GM18505 (cell line): ENCODE results near the gene DMAC2L.
A peak's percentile ranks its signal among the peaks of the same experiment; 100 is the strongest.

ENCODE experiments used
- ATAC-seq: cut with Tn5 transposase; IDR thresholded peaks from one replicate; pipeline ENCODE4 v1.9.1; 2021; ENCODE audit not compliant: unreplicated experiment
- POLR2A ChIP-seq: IDR thresholded peaks from 4 replicates; pipeline ENCODE4 v1.6.1; 2011; ENCODE audit warnings: borderline replicate concordance; ENCODE audit not compliant: insufficient read depth, insufficient read length; ENCODE audit errors: extremely low read depth

The DMAC2L gene, protein sequence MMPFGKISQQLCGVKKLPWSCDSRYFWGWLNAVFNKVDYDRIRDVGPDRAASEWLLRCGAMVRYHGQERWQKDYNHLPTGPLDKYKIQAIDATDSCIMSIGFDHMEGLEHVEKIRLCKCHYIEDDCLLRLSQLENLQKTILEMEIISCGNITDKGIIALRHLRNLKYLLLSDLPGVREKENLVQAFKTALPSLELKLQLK

DNA sequence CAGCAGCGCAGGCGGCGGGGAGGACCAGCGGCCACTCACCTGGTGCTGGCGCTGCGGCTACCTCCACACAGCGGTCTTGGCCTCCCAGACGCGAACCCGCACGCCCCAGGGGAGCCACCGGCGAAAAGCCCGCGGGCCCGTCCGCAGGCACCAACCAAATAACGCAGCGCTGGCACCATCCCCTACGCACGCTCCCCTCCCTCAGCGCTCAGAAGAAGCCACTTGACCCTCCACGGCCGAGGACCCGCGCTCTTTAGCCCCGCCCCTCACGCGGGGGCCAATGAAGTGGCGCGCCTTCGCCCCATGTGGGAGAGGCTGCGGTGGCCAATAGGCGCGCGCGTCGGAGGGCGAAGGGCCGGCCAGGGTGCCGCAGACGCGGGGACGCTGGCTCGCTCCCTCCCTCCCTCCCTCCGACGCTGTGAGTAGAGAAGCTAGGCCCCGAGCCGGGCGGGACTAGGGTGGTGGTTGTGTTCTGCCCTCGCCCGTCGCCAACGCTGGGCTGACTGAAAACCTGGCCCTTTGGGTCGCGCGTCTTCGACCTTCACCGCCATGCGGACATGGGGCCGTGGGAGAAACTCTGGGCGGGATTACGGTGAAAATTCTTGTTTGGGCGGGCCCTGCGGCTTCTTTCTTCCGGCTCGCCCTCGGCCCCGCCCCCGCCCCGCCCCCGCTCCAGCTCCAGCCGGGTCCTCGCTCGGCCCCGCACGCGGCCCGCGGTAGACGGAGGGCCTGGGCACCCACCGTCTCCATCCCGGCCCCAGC lies at the start of gene DMAC2L, which contains the start of gene L2HGDH:
TSS of gene DMAC2L (plus strand) at position 353 of the 762 bp plus-strand sequence. CDS start 9,164 bp downstream, outside the sequence.
TSS of gene L2HGDH (minus strand) at position 258 of the 762 bp plus-strand sequence. CDS start at position 179, 79 bp downstream.
- peak; percentile 90 for TF ChIP-seq POLR2A

DNA sequence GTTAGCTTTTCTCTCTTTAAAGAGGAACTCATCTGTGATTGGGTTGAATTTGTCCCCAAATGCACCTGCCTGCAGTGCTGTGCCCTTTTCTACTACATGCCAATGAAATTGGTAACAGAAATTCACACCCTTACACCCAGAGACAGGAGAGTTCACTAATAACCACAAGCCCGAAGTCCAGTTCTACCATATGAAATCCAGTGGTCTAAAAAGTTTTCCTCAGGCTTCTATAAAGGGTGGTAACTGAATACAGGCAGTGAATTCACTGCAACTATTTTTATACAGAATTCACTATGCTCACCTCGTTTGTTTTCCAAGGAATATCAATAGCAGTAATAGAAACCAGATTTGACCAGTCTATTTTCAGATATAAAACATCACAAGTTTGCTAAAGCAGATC lies 49.3 kb upstream of the DMAC2L start:
- ATAC-seq: no peak
- no peak for TF ChIP-seq POLR2A

More for the DNA sequence above, at the start of gene DMAC2L, which contains the start of gene L2HGDH:
- peak; percentile 92 for ATAC-seq

DNA sequence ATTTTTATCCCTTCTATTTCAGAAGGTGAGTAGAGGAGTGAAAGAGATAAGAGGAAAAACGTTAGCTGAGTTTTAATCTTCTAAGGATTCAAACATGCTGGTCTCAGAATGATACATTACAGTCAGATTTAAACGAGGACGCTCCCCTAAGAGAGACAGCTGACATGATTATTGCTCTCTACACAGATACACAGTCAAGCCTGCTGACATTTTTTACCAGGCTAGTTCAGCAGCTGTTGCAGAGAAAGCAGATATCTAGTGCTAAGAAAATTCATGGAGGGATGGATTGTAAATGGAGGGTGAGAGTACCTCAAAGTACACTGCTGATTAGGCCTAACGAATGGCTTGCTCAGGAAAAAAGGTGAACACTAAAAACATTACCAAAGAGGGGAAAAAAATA lies 48.8 kb upstream of the DMAC2L start:
- no peak for TF ChIP-seq POLR2A
- no peak for ATAC-seq

DNA sequence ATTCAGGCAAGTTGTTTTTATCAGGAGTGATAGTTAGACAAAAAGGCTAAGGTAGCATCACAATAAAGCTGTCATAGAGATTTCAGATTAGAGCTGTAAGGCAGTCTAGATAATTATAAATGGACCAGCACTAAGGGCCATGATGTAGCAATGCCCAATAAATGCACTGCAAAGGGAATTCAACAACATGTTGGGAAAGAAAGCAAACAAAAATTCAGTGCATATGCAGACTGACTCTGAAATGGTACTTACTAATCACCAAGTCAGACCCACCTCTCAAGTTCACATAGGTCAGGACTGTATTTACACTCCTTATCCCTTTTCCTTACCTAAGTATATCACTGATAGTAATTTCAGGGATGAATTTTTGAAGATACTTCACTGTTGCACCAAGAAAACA lies 47.1 kb upstream of the DMAC2L start:
- no peak for TF ChIP-seq POLR2A
- no peak for ATAC-seq

DNA sequence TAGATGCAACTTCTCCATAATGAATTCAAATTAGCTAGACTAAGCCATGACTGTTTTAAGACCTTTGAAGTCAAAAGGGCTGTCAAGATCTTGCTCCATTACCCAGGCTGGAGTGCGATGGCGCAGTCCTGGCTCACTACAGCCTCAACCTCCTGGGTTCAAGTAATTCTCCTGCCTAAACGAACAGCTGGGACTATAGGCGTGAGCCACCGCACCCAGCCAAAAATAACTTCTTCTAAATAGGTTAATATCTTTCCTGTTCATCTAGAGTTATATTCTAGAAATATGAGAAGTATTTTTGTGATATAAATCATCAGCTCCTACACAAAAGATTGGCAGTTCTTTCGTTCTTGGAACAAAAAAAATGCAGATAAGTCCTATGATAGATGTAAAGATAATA lies 41.2 kb upstream of the DMAC2L start:
- no peak for TF ChIP-seq POLR2A
- no peak for ATAC-seq

DNA sequence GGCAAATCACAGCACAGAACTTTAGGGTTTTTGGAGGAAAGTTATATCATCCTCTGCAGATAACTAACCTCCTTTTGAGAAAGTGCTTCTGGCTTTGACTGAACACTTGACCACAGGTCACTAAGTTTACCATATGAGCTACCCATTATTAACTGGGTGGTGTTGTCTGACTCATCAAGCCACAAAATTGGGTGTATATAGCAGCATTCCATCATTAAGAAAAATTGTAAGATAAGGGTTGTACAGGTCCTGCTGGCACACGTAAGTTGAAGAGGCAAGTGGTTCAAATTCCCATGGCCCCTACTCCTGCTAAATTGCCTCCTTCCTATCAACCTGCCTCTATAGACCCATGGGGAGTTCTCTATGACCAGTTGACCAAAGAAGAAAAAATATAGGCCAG lies 39.6 kb upstream of the DMAC2L start:
- ATAC-seq: no peak
- TF ChIP-seq POLR2A: no peak

- no peak for ATAC-seq
- TF ChIP-seq POLR2A: no peak
Measured at GRCh38 chr14:50285861-50286260, 26.3 kb upstream of the DMAC2L start.

- TF ChIP-seq POLR2A: no peak
Measured at GRCh38 chr14:50288146-50288545, 24.0 kb upstream of the DMAC2L start.

GRCh38 chr14:50290306-50290705 lies 21.8 kb upstream of the DMAC2L start:
- ATAC-seq: no peak
- no peak for TF ChIP-seq POLR2A

More at GRCh38 chr14:50288146-50288545, 24.0 kb upstream of the DMAC2L start:
- no peak for ATAC-seq

- no peak for ATAC-seq
- TF ChIP-seq POLR2A: no peak
Measured at GRCh38 chr14:50299585-50299984, 12.5 kb upstream of the DMAC2L start.

DNA sequence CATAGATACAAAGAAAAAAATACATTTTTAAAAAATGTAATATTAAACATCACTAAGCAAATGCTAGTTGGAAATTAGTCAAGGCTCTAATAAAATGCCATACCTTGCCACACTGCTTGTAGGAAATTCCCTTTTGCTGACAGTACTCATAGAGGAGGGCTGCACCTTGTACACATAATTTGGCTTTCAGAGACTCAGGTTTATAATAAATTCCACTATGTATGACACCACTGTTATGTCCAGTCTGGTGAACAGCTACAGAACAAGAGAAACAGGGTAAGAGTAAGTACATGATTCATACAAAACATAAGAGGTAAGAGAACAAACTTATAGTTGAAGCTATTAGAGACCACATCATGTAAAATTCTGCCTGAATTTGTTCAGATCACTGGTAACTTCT lies 10.2 kb upstream of the DMAC2L start:
- TF ChIP-seq POLR2A: no peak
- no peak for ATAC-seq

DNA sequence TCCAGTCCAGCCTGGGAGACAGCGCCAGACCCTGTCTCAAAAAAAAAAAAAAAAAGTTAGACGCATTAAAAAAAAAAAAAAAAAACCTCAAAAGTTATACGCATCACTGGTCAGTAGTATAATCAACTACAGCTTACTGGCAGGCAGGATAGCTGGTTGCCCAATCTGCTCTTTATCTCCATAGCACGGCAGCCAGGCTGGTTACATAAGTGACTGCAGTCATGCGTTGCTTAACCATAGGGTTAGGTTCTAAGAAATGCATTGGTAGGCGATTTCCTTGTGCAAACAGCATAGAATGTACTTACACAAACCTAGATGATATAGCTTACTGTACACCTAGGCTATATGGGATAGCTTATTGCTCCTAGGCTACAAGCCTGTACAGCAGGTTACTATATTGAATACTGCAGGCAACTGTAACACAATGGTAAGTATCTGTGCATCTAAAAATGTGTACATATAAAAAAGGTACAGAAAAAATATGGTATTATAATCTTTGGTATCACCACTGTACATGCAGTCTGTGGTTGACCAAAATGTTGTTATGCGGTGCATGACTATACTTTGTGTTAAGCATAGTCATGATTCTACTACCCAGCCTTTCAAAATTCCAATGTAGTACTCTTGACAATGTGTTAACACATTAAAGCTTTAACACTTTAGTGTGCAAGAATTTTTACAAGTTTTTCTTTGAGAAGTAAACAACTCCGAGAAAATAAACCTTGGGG lies 8.2 kb upstream of the DMAC2L start:
- ATAC-seq: no peak
- TF ChIP-seq POLR2A: no peak

DNA sequence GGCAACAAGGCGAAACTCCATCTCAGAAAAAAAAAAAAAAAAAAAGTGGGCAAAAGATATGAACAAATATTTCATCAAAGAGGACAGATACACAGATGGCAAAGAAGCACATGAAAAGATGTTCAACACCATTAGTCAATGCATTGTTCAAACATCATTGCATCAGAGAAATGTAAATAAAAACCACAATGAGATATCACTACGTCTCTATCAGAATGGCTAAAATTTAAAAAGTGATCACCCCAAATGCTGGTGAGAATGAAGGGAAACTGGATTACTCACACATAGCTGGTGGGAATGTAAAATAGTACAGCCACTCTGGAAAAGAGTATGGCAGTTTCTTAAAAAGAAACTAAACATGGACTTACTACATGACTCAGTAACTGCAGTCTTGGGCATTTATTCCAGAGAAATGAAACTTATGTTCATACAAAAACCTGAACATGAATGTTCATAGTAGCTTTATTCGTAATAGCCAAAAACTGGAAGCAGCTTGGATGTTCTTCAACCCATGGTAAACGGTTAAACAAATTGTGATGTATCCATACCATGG lies 3.7 kb upstream of the DMAC2L start:
- no peak for ATAC-seq
- no peak for TF ChIP-seq POLR2A

DNA sequence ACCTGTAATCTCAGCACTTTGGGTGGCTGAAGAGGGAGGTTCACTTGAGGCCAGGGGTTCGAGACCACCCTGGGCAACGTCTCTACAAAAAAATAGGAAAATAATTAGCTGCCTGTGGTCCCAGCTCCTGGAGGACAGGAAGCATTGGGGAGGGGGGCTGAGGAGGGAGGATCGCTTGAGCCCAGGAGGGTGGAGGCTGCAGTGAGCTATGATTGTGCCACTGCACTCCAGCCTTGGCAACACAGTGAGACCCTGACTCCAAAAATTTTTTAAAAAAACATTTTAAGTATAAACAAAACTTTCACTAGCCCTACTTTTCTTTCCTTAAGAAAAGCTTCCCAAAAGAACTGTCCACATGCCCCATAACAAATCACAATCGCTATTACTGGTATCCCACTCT lies 1.7 kb upstream of the DMAC2L start:
- TF ChIP-seq POLR2A: no peak
- ATAC-seq: no peak

DNA sequence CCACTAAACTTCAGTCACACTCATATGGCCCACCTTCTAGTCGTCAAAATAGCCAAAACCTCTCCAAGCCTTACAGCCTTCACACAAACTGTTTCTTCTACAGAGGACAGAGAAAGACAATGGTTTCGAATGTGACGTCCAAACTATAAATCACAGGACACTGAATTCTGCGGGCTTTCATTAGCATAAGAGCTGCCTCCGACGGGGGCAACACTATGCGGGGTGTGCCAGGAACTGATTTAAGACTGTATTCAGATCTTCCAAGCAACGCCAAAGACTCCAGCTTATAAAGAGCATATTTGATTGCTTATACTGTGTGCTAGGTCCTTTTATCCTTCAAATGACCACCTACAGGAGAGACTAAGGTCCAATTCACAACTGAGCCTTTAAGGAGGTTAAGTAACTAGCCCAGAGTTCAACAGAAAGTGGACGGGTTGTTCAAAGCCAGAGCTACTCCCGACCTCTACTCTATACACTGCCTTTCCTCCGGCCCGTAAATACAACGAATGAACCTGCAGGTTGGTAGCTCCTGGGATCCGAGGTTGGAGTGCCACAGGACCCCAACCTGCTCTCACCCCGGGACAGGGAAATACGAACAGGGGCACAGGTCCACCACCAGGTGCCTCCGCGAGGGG lies 670 bp upstream of the DMAC2L start:
- no peak for TF ChIP-seq POLR2A
- no peak for ATAC-seq
